ENCODE measurements around the gene HCN2.
"Not testable (repeated sequence)": the region's sequence is repeated elsewhere in the genome, so short reads cannot be mapped to it uniquely, and the experiment has no call there.

DNA sequence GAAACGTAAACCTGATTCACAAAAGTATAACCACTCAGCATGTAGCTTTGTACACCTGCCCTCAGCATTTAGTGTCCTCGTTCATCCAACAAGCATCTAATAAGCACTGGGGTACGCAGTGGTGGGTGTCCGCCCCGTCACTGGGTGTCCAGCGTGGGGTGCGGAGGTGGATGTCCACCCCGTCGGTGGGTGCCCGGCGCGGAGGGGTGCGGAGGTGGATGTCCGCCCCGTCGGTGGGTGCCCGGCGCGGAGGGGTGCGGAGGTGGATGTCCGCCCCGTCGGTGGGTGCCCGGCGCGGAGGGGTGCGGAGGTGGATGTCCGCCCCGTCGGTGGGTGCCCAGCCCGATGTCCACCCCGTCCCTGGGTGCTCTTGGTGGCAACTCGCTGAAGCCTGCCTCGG lies 4.5 kb upstream of the HCN2 start:
- TF ChIP-seq, protein P1, sequence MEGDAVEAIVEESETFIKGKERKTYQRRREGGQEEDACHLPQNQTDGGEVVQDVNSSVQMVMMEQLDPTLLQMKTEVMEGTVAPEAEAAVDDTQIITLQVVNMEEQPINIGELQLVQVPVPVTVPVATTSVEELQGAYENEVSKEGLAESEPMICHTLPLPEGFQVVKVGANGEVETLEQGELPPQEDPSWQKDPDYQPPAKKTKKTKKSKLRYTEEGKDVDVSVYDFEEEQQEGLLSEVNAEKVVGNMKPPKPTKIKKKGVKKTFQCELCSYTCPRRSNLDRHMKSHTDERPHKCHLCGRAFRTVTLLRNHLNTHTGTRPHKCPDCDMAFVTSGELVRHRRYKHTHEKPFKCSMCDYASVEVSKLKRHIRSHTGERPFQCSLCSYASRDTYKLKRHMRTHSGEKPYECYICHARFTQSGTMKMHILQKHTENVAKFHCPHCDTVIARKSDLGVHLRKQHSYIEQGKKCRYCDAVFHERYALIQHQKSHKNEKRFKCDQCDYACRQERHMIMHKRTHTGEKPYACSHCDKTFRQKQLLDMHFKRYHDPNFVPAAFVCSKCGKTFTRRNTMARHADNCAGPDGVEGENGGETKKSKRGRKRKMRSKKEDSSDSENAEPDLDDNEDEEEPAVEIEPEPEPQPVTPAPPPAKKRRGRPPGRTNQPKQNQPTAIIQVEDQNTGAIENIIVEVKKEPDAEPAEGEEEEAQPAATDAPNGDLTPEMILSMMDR (IDR thresholded peaks at IDR 0.05; ENCODE audit: low read length) = not testable (repeated sequence)
- TF ChIP-seq EZH2 (IDR thresholded peaks at IDR 0.05; ENCODE audit: borderline replicate concordance, low read length) = not testable (repeated sequence)

All from OCI-LY1 (cell line).